Stimulated activated CD4-positive, alpha-beta T cell treated with anti-CD3 and anti-CD28 coated beads, Interleukin-2, amount 100 ng/mL, for 48 hours (primary cell): ENCODE results near the gene CRB2.
"Not testable (repeated sequence)": the region's sequence is repeated elsewhere in the genome, so short reads cannot be mapped to it uniquely, and the experiment has no call there.

Source experiments
- DNase-seq, 2 donors: peaks; one replicate each; pipeline ENCODE4 v3.0.0-alpha.2; 2020

The CRB2 gene

DNA sequence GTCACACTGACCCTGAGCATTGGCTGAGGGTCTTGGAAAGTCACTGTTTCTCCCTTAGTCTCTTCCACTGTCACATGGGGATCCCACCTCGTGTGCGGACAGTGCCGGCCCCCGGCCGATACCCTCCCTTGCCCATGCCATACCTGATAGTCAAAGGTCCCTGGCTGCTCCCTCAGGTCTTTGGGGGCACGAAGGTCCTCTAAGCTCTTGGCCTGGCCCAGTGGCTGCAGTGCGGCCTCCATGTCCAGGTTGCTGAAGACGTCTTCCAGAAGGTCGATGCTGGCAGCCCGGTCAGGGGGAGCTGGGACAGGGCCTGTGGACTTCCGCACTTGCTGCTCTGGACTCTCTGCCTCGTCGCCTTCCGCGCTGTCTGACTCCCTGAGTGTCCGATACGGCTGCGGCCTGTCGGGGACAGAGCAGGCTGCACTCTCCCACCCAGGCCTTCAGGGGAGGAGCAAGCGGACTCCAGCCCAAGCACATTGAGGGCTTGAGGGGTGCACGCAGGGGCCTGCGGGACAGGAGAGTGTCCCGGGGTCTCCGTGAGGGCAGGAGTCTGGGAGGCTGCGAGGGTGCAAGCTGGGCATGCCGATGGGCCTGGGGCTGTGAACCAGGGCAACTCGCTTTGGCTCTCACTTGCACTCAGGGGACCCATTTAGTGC lies 27.6 kb downstream of the CRB2 start:
- DNase-seq, result no peak

DNA sequence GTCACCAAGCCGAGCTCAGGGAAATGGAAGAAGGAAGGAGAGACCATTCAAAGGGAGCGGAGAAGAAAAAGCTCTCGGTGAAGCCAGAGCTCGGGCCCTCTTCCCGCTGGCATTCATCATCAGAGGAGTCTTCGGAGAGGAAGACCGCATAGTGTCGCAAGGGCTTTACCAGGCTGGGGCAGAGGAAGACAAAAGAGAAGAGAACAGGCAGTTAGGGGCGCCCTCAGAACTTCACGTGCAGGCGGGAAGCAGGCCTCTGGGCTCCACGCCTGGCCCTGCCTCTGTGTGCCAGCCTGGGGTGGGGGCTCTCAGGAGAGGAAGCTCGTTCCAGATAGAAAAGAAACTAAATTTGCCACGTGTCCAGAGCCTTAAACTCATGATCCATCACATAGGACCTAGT lies 31.7 kb downstream of the CRB2 start:
- no peak for DNase-seq

DNA sequence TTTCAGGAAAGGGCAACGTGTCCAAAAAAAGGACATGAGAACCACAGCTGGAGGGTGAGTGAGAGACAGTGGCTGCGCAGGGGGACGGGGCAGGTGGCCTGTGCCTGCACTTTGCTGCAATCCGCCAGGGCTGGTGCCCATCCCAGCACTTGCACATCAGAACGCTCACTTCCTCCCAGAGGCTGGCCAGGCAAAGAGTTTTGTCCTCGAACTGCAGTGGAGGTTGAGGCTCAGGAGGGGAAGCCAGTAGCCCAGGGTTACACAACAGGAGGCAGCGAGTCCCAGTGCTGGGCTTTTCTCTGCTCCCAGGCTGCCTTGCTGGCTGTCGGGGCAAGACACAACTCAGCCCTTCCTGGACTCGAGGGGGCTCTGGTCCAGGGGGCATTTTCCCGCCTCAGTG lies 33.1 kb downstream of the CRB2 start:
- DNase-seq, result no peak

DNA sequence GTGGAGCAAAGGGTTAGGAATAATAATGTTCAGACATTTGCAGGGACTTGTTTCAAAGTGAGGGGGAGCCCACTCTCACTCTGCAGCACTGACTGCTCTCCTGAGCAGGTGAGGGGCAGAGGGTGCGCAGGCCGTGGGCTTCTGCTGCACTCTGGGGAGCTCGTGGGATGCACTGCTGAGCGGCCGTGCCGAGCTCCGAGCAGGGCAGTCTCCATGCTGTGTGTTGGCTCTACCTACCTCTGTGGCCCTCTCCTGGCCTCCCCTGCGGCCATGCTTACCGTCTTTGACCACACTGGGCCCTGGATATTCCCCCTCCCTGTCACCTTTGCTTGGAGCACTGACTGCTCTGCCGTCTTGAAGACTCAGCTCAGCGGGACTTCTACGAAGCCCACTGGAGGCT lies 33.7 kb downstream of the CRB2 start:
- no peak for DNase-seq

DNA sequence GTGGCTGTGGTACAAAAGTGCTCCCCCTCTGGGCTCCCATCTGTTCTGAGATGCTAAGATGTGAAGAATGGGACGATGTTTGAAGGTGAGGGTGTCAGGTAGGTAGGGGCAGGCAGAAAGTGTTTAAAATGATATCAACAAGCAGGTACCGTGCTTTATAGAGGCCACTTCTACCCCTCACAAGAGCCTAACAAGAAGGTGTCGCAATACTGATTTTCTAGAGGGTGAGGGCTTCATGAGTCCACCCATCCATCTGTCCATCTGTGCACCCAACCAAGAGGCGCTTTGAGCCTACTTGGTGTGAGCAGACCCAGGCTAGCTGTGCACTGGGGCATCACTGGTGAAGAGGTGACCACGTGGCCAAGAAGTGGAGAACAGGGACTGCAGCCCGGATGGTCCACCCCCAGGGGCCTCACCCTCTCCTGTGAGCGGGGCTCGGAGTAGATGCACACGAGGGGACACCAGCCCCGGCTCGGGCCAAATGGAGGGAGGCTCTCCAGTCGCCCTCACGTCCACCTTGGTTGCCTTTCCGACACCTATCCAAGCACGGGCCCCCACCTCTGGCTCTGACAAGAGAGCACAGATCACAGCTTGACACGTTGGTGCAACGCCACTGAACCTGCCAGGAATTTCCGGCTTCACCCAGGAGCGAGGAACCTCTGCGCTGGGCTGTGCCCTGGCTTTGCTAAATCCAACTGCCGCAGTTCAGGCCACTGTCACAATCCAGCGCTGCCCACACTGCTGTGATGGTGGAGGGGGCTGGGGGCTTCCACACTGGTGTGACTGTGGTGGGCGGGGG lies 34.5 kb downstream of the CRB2 start:
- DNase-seq, result no peak

DNA sequence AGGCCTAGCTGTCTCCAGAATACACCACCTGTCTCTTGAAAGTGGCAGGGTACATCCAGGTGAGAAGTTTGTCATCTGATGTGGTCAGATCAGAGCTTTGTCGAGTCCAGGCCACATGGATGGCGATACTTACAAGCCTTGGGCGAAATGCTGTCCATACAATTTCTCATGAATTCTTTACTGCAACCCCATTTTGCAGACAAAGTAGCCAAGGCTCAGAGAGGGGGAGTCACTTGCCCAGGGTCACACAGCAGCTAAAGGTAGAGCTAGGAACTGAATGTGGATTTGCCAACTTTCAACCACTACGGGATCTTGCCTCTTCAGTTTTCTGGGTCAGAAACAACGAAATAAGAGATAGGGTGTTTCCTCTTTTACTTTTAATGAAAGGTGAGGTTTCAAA lies 35.2 kb downstream of the CRB2 start:
- DNase-seq, result no peak

DNA sequence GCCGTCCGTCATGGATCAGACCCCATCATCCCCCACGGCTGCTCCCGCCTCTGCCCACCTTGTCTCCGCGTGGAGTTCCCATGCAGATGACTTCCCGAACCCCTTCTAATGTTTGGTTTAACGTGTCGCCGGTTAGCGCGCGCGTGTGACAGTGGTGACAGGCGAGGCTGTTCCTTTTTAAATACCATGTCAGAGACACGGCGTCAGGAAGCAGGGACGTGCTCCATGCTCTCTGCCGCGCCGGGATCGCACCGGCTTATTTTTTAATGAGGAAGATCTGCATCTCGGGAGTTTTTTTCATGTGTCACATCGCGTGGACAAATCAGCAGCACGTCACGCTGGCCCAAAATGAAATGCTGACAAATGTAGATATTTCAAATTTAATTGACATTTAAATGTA lies 35.9 kb downstream of the CRB2 start:
- no peak for DNase-seq

DNA sequence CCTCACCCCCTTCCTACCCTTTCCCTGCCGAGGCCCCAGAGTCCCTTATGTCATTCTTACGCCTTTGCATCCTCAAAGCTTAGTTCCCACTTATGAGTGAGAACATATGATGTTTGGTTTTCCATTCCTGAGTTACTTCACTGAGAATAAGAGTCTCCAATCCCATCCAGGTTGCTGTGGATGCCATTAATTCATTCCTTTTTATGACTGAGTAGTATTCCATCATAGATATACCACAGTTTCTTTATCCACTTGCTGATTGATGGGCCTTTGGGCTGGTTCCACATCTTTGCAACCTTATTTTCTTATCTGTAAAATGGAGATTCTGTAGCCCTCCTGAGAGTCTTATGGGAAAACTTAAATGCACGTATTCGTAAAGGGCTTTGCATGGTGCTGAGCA lies 36.8 kb downstream of the CRB2 start:
- no peak for DNase-seq

DNA sequence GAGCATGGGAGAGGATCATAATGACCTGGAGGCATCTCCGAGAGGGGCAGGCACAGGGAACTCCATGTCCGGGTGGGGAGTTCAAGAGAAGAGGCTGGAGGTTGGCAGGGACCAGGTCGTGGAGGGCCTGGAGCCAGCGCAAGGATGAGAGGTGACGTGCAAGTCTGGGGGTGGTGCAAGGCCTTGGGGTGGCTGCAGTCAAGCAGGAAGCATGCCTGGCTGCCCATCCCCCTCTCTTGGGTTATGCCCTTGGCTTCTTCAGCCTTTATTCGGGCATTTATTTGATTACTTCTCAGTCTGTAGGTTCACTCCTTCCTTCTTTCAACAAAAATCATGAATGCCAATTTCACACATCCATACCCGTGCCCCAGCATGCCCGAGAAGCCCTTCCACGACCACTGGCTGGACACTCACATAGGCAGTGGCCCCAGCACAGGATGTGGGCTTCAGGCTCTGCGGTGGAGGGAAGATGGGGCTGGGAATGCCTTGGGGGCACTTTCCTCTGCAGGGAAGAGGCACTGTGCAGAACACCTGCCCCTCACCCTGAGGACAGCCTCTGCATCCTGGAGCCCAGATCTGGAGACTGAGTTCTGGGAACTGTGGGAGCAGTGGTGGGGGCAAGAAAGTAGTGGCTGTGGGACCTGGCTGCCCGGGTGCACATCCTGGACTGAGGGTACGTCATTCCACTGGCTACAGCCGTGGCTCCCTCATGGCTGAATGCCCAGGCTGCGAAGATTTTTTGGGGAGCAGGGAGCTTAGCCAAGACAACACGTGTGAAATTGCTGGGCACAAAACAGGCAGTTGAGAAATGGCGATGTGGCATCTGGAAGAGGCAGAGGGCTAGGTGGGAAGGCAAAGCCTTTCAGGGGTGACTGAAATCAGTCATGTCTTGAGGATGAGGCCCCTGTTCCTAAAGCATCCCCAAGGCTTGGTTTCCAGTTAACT lies 38.6 kb downstream of the CRB2 start:
- no peak for DNase-seq

DNA sequence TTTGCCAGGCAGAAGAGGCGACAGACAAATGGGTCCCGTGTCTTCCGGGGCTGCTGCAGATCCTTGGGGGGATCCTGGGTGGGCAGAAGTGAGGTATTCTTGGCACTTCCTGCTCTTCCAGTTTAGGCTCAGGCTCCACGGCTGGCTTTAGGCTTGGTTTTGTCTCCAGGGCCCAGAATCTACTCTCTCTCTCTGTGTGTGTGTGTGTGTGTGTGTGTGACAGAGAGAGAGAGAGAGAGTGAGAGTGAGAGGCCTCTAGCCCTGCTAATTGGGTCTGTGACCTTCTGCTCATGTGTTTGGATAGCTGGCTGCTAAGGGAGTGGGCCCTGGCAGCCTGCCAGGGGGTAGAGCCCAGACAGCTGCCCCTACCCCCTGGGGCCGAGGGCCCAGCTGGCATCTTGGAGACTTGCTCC lies 39.3 kb downstream of the CRB2 start:
- DNase-seq, result no peak

DNA sequence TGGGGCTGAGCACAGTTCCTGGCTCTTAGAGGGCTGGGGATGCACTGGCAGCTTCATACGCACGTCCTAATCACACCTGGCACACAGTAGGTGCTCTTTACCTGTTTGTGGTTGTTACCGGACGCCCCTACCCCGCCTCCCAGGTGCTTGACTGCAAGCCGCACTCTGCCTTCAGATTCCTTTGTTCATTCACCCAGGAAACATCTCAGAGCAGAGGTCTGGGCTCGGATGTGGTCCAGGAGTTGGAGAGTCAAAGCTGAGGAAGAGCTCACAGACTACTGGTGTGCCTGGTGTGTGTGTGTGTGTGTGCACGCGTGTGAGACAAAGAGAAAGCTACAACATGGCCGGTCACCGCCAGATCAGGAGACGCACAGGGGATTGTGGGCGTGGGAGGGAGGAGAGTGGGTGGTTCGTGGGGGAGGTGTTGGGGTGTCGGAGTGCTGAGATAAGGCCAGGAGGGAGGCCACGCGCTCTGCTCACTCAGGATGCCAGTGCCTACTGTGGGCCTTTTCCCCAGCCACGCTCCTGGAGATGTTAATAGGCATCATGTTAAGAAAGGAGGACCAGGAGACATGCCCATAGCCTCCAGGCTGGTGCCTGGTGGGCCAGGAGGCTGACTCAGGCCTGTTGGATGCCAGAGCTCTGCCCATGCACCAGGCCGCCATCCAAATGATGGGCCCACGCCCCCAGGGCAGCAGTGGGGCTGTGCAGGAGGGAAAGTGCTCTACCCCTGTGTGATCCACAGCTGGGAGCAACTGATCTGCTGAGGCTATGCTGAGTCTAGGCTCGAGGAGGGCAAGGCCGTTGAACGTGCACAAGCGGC lies 39.9 kb downstream of the CRB2 start:
- no peak for DNase-seq

DNA sequence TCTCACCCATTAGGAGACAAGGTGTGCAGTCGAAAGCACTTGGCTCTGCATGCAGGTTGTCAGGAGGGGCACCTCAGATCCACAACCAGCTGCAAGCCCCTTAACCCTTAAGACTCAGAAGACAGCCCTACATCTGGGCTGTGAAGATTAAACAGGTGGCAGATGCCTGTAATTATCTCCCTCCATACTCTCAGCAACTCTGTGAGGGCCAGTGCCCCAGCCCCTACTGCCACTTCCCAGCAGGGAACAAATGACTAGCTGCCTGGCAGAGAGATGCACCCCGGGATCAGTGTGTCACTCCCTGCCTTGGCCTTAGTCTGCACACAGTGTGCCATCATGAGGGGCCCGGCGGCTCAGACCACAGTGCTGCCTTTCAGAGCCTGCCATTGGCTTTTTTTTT lies 42.0 kb downstream of the CRB2 start:
- no peak for DNase-seq

DNA sequence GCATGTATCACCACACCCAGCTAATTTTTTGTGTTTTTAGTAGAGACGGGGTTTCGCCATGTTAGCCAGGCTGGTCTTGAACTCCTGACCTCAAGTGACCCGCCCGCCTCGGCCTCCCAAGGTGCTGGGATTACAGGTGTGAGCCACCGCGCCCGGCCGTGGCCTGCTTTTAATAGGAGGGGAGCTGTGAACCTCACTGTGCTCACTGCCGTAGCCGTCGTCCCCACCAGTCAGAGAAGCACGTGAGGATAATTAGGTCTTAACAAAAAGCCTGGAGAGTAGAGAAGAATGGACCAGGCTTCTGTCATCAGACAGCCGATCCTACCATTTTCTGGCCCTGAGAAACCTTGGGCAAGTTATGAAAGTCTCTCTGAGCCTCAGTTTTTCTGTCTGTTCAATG lies 42.9 kb downstream of the CRB2 start:
- DNase-seq, result not testable (repeated sequence)

DNA sequence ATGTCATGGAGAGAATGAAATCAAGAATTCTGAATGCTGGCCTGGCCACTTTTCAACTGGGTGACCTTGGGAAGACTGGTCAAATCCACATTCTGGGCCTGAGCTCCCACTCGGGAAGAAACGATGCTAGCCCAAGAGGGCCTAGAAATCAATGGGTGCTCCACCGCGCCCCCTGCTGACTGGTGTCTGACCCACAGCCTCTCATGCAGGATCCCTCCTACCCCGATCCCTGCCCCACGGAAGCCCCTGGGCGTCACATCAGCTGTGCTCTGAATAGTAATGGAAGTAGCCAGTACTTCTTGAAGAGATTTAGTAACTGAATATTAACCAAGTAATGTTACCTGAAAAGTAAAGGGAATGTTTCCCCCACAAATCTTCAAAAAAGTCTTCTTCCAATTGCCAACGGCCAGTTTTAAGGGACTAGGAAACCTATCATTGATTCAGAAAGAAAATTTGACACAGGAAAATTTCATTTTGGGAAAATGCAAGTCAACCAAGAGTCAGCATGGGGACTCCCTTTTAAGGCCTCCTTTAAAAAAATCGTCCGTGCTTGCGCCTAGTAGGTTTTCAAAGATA lies 43.9 kb downstream of the CRB2 start:
- DNase-seq, result peak; percentile 41 to 45

DNA sequence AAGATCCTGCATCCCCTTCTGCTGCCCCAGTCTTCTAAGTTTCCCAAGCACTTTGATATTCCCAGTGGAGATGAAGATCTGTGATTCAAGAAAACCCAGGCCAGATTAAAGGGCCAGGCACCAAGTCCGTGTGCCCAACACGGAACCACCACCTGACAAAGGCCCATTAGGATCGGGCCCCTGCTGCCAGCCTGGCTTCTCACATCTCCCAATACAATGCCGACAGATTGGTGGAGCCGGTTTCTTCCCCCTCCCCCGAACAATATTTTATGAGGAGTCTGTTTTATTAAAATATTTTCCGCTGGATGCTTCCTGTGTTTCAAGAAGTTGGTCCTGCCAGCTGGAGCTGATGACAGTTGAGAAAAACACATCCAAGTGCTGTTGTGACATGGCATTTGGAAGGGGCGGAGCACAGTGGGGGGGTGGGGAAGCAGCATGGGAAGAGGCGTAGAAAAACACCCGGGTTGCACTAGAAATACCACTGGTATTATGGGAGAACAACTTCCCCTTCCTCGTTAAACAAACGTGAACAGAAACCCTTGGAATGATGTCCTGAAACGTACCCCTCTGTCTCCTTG lies 45.0 kb downstream of the CRB2 start:
- DNase-seq, result no peak

DNA sequence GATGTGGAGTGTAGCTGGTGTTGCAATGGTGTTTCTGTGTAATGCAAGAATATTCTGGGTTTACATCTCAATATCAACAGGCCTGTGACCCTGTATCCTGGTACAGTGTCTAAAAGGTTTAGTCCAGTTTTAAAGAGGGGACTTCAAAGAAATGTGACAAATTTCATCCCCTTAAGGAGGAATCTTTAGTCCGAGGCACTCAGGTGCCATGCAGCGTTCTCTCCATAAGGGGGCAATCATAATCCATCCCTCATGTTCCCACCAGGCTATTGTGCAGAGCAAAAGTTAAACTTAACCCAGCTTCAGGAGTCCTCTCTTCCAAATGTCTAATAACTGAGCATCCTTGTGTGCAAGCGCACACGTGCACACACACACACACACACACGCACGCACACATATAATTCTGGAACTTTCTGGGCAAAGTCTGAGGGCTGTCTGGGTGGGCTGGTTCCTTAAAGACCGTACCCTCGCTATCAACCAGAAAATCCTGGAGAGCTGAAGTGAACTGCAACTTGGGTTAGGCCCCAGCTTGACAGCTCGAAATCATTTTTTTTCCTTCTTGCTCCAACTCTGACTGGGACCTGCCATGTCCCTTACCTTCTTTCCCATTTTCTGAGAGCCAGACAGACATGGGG lies 46.0 kb downstream of the CRB2 start:
- DNase-seq, result no peak

DNA sequence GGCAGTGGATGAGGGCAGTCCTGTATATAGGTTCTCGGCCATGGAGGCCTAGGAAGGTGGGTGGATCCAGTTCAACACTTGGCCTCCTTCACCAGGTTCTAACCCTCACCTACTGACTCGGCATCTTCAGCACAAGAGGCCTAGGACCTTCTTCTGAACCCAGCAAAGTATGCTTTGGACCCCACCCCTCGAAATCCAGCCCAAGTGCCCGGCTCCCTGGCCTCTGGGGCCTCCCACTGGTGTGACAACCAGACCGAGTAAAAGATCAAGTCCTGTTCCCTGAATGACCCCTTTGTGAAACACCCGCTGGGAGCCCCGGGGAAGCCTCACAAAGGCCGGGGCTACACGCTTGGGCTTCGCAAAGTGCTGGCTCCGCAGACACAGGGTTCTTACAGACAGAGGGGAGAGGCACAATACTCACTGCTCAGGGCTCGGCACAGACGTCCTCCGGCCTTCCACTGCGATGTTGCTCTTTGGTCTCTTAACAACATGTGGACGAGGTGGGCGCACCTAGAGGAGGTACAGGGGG lies 47.0 kb downstream of the CRB2 start:
- no peak for DNase-seq

DNA sequence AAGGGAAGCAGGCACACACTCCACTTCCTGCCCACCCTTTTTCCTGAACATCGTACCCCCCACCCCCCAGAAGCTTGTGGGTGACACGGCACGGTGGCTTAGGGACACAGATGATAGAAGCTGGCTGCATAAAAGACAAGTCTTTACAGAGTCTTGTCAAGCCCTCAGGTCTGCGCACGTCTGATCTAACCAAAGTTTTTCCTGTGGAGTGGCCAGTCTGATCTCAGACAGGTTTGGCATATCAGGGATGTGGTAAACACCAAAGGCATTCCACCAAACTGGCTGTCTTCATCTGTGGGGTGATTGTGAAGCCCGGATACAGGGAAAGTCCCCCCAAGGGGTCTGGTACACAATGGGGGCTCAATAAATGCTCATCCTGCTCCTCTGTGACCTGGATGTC lies 50.0 kb downstream of the CRB2 start:
- DNase-seq, result no peak

DNA sequence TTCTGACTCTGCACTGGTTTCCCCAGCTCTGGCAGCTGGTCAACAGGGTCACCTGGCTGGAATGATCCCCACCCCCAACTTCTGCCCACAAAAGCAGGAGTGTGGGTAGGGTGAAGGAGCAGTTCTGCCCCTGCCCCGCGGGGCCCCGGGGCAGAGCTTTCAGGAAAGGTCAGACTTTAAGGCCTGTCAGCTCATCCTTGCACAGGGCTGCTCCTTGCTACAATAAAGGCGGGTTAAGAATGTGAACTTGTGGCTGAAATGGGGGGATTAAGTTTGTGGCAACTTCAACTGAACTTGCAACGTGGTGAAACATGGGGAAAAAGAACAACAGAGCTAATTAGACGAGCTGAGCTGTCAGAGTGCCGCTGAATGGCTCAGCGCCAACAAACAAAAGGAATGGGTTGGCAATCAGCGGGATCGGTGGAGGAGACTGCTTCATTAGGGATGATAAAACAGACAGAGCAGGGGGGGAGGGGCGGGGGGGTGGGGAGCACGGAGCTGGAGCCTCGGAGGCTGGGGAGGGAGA lies 50.8 kb downstream of the CRB2 start:
- no peak for DNase-seq

DNA sequence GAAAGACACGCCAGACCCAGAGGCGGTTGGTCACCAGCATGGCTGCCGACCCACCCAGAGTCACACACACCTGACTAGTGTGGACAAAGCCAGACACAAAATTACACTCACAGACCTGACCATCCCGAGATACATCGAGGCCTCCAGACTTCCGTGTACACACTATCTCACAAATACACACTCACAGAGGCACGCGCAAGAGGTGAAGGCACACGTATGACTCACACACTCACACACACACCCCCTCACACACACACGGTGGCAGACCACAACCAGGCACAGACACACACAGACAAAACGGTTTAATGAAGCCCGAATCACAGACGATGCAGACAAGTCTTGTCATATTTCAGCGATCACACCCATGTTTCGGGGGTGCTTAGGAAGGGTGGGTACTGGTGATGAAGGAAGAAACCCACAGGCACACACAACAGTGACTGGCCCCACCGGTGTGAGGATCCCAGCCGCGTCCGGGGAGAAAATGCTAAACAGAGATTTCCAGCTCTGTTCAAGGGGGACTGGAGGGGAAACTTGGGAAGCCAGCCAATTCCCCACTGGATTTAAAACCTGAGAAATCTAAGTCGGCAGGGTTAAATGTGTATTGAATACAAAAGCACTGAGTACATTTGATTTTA lies 51.3 kb downstream of the CRB2 start:
- DNase-seq, result no peak
